H1 (cell line): ENCODE results near the gene ARHGAP22.

Source experiments
- CHD1 ChIP-seq: IDR thresholded peaks from 2 replicates; pipeline ENCODE4 v1.6.1; 2012; ENCODE audit warnings: low read depth, low read length, improper control_type of control experiment
- CTCF ChIP-seq, 3 experiments: IDR thresholded peaks; 1 replicate in 2 of 3; 2 replicates in 1 of 3; pipeline versions ENCODE4 v1.5.1 to v1.6.1; 2011; ENCODE audit warnings: low read length in 3 of 3, mild to moderate bottlenecking in 3 of 3, inconsistent platforms in 2 of 3, low read depth in 1 of 3, moderate library complexity in 1 of 3; ENCODE audit not compliant: insufficient read depth in 1 of 3; ENCODE audit errors: control extremely low read depth in 1 of 3
- EZH2 ChIP-seq: fragments of 200-600 bp; sonication (generic); IDR thresholded peaks from 2 replicates; pipeline ENCODE4 v1.7.1; 2012; ENCODE audit warnings: low read depth, mild to moderate bottlenecking, moderate library complexity, low read length, inconsistent platforms; ENCODE audit not compliant: severe bottlenecking
- JUND ChIP-seq: IDR thresholded peaks from 2 replicates; pipeline ENCODE4 v1.6.1; 2011; ENCODE audit warnings: mild to moderate bottlenecking, improper control_type of control experiment, low read length
- MAX ChIP-seq: IDR thresholded peaks from 2 replicates; pipeline ENCODE4 v1.6.1; 2012; ENCODE audit warnings: inconsistent platforms
- NRF1 ChIP-seq: IDR thresholded peaks from 2 replicates; pipeline ENCODE4 v1.6.1; 2011; ENCODE audit warnings: mild to moderate bottlenecking, low read depth, low read length, improper control_type of control experiment
- POLR2A ChIP-seq, 2 experiments: IDR thresholded peaks; 1 replicate in 1 of 2; 2 replicates in 1 of 2; pipeline ENCODE4 v1.6.1; 2011; ENCODE audit warnings: low read depth in 2 of 2, low read length in 2 of 2, mild to moderate bottlenecking in 2 of 2; ENCODE audit errors: control extremely low read depth in 1 of 2
- RBBP5 ChIP-seq: IDR thresholded peaks from 2 replicates; pipeline ENCODE4 v1.7.1; 2012; ENCODE audit warnings: low read depth, mild to moderate bottlenecking, inconsistent platforms, low read length, moderate library complexity, borderline replicate concordance
- SIRT6 ChIP-seq: IDR thresholded peaks from one replicate; pipeline ENCODE4 v1.7.1; 2012; ENCODE audit warnings: low read length, inconsistent platforms
- SUZ12 ChIP-seq: fragments of 200-600 bp; sonication (generic); IDR thresholded peaks from 2 replicates; pipeline ENCODE4 v1.6.1; 2012; ENCODE audit warnings: mild to moderate bottlenecking, inconsistent platforms, low read length, moderate library complexity, mixed read lengths

GRCh38 chr10:48505394-48506112 is 99.3 kb downstream of the ARHGAP22 start:
- peak; percentile 80 to 86 (median 83) for TF ChIP-seq CTCF (IDR thresholded peaks at IDR 0.05; ENCODE audit: control extremely low read depth in 1 of 3, insufficient read depth in 1 of 3, low read depth in 1 of 3, low read length in 3 of 3)
- no peak for TF ChIP-seq MAX
- no peak for TF ChIP-seq SIRT6
- TF ChIP-seq JUND, result no peak
- no peak for TF ChIP-seq EZH2
- no peak for TF ChIP-seq SUZ12
- no peak for TF ChIP-seq RBBP5
- no peak for TF ChIP-seq POLR2A (IDR thresholded peaks at IDR 0.05; ENCODE audit: control extremely low read depth in 1 of 2, low read depth in 2 of 2, low read length in 2 of 2)
- TF ChIP-seq NRF1, result no peak
- no peak for TF ChIP-seq CHD1
